Articular chondrocyte of knee joint (primary cell): ENCODE results near the gene AQP1. TPM values are rescaled to one million over a fixed set of nuclear protein-coding genes. Genes with fewer than 3 reads are reported as not detected.

ENCODE experiments used
- total RNA-seq: library from RNA; depleted of rRNA; stranded (reverse); fragments of >200 nt; gene quantifications from 2 replicates; pipeline ENCODE4 v1.2.3, GENCODE V29; 2012

Gene AQP1
- total RNA-seq: 0.78 and 0.86 TPM in 2 replicates

DNA sequence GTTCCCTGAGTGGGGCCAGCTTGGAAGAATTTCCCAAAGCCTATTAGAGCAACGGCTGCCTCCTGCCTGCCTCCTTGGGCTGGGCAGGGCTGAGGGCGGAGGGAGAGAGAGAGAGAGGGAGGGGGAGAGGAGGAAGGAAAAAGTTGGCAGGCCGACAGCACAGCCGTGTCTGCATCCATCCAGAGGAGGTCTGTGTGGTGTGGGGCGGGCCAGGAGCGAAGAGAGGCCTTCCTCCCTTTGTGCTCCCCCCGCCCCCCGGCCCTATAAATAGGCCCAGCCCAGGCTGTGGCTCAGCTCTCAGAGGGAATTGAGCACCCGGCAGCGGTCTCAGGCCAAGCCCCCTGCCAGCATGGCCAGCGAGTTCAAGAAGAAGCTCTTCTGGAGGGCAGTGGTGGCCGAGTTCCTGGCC, at the start of gene AQP1:
Gene AQP1 (plus strand): TSS at position 293 of the 409 bp plus-strand sequence. CDS start 57 bp downstream, at position 350.

DNA sequence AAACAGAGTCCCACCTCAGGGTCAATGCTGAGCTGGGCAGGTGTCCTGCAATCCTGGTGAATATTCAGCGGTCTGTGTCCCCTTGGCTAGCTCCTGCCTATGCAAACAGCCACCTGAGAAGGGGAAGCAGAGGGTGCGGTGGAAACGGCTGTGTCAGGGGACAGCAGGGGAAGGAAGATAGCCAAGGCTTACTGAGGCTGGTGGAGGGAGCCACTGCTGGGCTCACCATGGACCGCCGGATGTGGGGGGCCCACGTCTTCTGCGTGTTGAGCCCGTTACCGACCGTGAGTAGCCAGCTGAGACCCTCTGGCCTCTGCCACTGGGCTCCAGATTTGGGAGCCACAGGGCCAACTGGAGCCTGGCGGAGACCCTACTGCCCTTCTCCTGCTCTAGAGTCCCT, 52.2 kb downstream of the AQP1 start, which contains the start of gene GHRHR:
Gene GHRHR (plus strand): TSS at position 112 of the 400 bp plus-strand sequence. CDS start 116 bp downstream, at position 228.

Other genes starting within 250 kb of the AQP1 start
- gene CRHR2, start 229.4 kb upstream of the AQP1 start, total RNA-seq: not detected in 2 replicates
- 0.13 and 0.65 TPM in 2 replicates for gene INMT, start 159.7 kb upstream of the AQP1 start, total RNA-seq
- 5.7 and 8.4 TPM in 2 replicates for gene MINDY4, start 140.4 kb upstream of the AQP1 start, total RNA-seq
- not detected in 2 replicates for gene GHRHR, start 52.1 kb downstream of the AQP1 start, total RNA-seq
- gene ADCYAP1R1, start 140.5 kb downstream of the AQP1 start, total RNA-seq: not detected in 2 replicates